Measurements from ENCODE around the gene RUNDC3A.

RUNDC3A gene

GRCh38 chr17:44351961-44352827, 43.8 kb downstream of the RUNDC3A start:
- no peak for TF ChIP-seq CTCF (IDR thresholded peaks at IDR 0.05; ENCODE audit: poor library complexity, severe bottlenecking)

GRCh38 chr17:44352828-44353671, 44.6 kb downstream of the RUNDC3A start:
- no peaks in the 10 kb centered on the region for H3K27me3 ChIP-seq (ENCODE audit: insufficient read depth, poor library complexity, severe bottlenecking)
- no peak for TF ChIP-seq CTCF (IDR thresholded peaks at IDR 0.05; ENCODE audit: poor library complexity, severe bottlenecking)
- DNase-seq (ENCODE audit: low spot score) (no peak), ATAC-seq (ENCODE audit: low read depth) (no peak)
- no peak overlapping the region for H3K27ac ChIP-seq (ENCODE audit: poor library complexity, severe bottlenecking)
- H3K9me3 ChIP-seq (ENCODE audit: severe bottlenecking): no peaks in the 10 kb centered on the region
- H3K4me3 ChIP-seq (ENCODE audit: severe bottlenecking): peak overlapping the region; percentile 53
- peaks cover 9% of the 10 kb centered on the region for H3K4me1 ChIP-seq (ENCODE audit: insufficient read depth, poor library complexity, severe bottlenecking)
- peaks cover 24% of the 10 kb centered on the region; the same call in 1 of the 2 replicates for H3K36me3 ChIP-seq (ENCODE audit: low read depth)

More at GRCh38 chr17:44351961-44352827, 43.8 kb downstream of the RUNDC3A start:
- H3K27me3 ChIP-seq (ENCODE audit: insufficient read depth, poor library complexity, severe bottlenecking): no peaks in the 10 kb centered on the region
- no peak overlapping the region for H3K27ac ChIP-seq (ENCODE audit: poor library complexity, severe bottlenecking)
- ATAC-seq (ENCODE audit: low read depth): no peak
- no peaks in the 10 kb centered on the region for H3K9me3 ChIP-seq (ENCODE audit: severe bottlenecking)
- H3K4me1 ChIP-seq (ENCODE audit: insufficient read depth, poor library complexity, severe bottlenecking): peaks cover 12% of the 10 kb centered on the region
- no peak overlapping the region for H3K4me3 ChIP-seq (ENCODE audit: severe bottlenecking)
- H3K36me3 ChIP-seq (ENCODE audit: low read depth): peaks cover 24% of the 10 kb centered on the region; the same call in 1 of the 2 replicates
- no peak for DNase-seq (ENCODE audit: low spot score)

- H3K27ac ChIP-seq (ENCODE audit: poor library complexity, severe bottlenecking): no peak overlapping the region
- H3K4me3 ChIP-seq (ENCODE audit: severe bottlenecking): peak overlapping the region; percentile 53
- DNase-seq (ENCODE audit: low spot score): no peak
- no peak for TF ChIP-seq CTCF (IDR thresholded peaks at IDR 0.05; ENCODE audit: poor library complexity, severe bottlenecking)
- ATAC-seq (ENCODE audit: low read depth): 0 out of 3 replicates have a peak, but pooled peaks have one; percentile 3
- H3K9me3 ChIP-seq (ENCODE audit: severe bottlenecking): no peaks in the 10 kb centered on the region
- no peaks in the 10 kb centered on the region for H3K27me3 ChIP-seq (ENCODE audit: insufficient read depth, poor library complexity, severe bottlenecking)
- H3K4me1 ChIP-seq (ENCODE audit: insufficient read depth, poor library complexity, severe bottlenecking): peaks cover 2% of the 10 kb centered on the region
- H3K36me3 ChIP-seq (ENCODE audit: low read depth): peaks cover 24% of the 10 kb centered on the region; the same call in 1 of the 2 replicates
These were observed 45.4 kb downstream of the RUNDC3A start for GRCh38 chr17:44353672-44354331.

- H3K36me3 ChIP-seq (ENCODE audit: low read depth): peaks cover 21% of the 10 kb centered on the region; the same call in 1 of the 2 replicates
- peak; percentile 73 for TF ChIP-seq CTCF (IDR thresholded peaks at IDR 0.05; ENCODE audit: poor library complexity, severe bottlenecking)
- no peaks in the 10 kb centered on the region for H3K4me1 ChIP-seq (ENCODE audit: insufficient read depth, poor library complexity, severe bottlenecking)
- peak overlapping the region; percentile 53 for H3K4me3 ChIP-seq (ENCODE audit: severe bottlenecking)
- DNase-seq (ENCODE audit: low spot score) (no peak), ATAC-seq (ENCODE audit: low read depth) (no peak)
- no peaks in the 10 kb centered on the region for H3K9me3 ChIP-seq (ENCODE audit: severe bottlenecking)
- no peak overlapping the region for H3K27ac ChIP-seq (ENCODE audit: poor library complexity, severe bottlenecking)
- H3K27me3 ChIP-seq (ENCODE audit: insufficient read depth, poor library complexity, severe bottlenecking): no peaks in the 10 kb centered on the region
These were observed 46.5 kb downstream of the RUNDC3A start for GRCh38 chr17:44354582-44355561.

Measured in RWPE2 (cell line).